PC-9 (cell line): ENCODE measurements around the gene SPATA2. TPM values are rescaled to one million over a fixed set of nuclear protein-coding genes. Genes with fewer than 3 reads are reported as not detected.

Experiments
- BruUV-seq: library from RNA; stranded (reverse); fragments of 400-500 nt; replicated peaks from 2 replicates; lab custom pipeline; 2021; lab: Mats Ljungman, UMichigan
- CTCF ChIA-PET: fragments of 300-600 bp; sonication (Branson Sonifier 250); formaldehyde crosslinking; loops from one replicate; lab custom pipeline; 2022; ENCODE audit warnings: antibody characterized with exemption; lab: Charles Lee
- POLR2A ChIA-PET: fragments of 300-600 bp; sonication (Branson Sonifier 250); formaldehyde crosslinking; loops from one replicate; lab custom pipeline; 2022; ENCODE audit warnings: antibody characterized with exemption; ENCODE audit not compliant: unreplicated experiment; lab: Charles Lee
- DNase-seq, 2 experiments: peaks; one replicate each; pipeline versions ENCODE4 v3.0.0 to v3.0.0-alpha.2; 2015 to 2022; ENCODE audit warnings: mixed read lengths in 1 of 2
- H2AFZ ChIP-seq: fragments of 200-600 bp; sonication (generic); 2 replicates; pipeline ENCODE4 v1.8.1; 2017; ENCODE audit warnings: antibody characterized with exemption
- H3F3A ChIP-seq: fragments of 200-600 bp; sonication (generic); 2 replicates; pipeline ENCODE4 v1.8.1; 2017; ENCODE audit warnings: antibody characterized with exemption, mild to moderate bottlenecking, low read depth; ENCODE audit not compliant: insufficient read depth
- H3K27ac ChIP-seq: fragments of 200-600 bp; sonication (generic); 2 replicates; pipeline ENCODE4 v1.6.1; 2016; ENCODE audit warnings: mixed run types
- H3K27me3 ChIP-seq: fragments of 200-600 bp; sonication (generic); 2 replicates; pipeline ENCODE4 v1.6.1; 2016; ENCODE audit warnings: low read depth, mixed run types; ENCODE audit not compliant: insufficient read depth
- H3K36me3 ChIP-seq: fragments of 200-600 bp; sonication (generic); 2 replicates; pipeline ENCODE4 v1.6.1; 2016; ENCODE audit warnings: low read depth, mixed run types
- H3K4me1 ChIP-seq: fragments of 200-600 bp; sonication (generic); replicated peaks from 2 replicates; pipeline ENCODE4 v1.6.1; 2016; ENCODE audit warnings: mixed run types; ENCODE audit not compliant: insufficient read depth
- H3K4me2 ChIP-seq: fragments of 200-600 bp; sonication (generic); 2 replicates; pipeline ENCODE4 v1.6.1; 2017; ENCODE audit warnings: mixed run types
- H3K4me3 ChIP-seq: fragments of 200-600 bp; sonication (generic); 2 replicates; pipeline ENCODE4 v1.6.1; 2016; ENCODE audit warnings: mixed run types
- H3K79me2 ChIP-seq: fragments of 200-600 bp; sonication (generic); 2 replicates; pipeline ENCODE4 v1.6.1; 2017; ENCODE audit warnings: low read depth, mixed run types
- H3K9me2 ChIP-seq: fragments of 200-600 bp; sonication (generic); 2 replicates; pipeline ENCODE4 v1.8.1; 2017; ENCODE audit warnings: mild to moderate bottlenecking; ENCODE audit not compliant: insufficient read depth
- H3K9me3 ChIP-seq: fragments of 200-600 bp; sonication (generic); 2 replicates; pipeline ENCODE4 v1.8.1; 2016; ENCODE audit warnings: low read depth; ENCODE audit not compliant: insufficient read depth
- H4K20me1 ChIP-seq: fragments of 200-600 bp; sonication (generic); 2 replicates; pipeline ENCODE4 v1.8.1; 2017; ENCODE audit not compliant: insufficient read depth
- EZH2 ChIP-seq: fragments of 200-600 bp; sonication (generic); IDR thresholded peaks from 2 replicates; pipeline ENCODE4 v1.8.0; 2017; ENCODE audit warnings: antibody characterized with exemption, low read depth
- intact Hi-C: fragments of 100-400 bp; cut with micrococcal nuclease; formaldehyde crosslinking; loops from one replicate; pipeline ENCODE4 v1.10.0; 2022; ENCODE audit not compliant: unreplicated experiment
- total RNA-seq: library from RNA; stranded (reverse); gene quantifications from 2 replicates; pipeline ENCODE4 v1.2.3, GENCODE V29; 2021
- TF ChIP-seq, protein P1 (sequence below): fragments of 200-600 bp; sonication (generic); conservative IDR thresholded peaks from 2 replicates; pipeline ENCODE4 v1.6.1; 2017; ENCODE audit warnings: mixed run types, antibody characterized with exemption, mild to moderate bottlenecking, moderate library complexity

Gene SPATA2
- total RNA-seq, 1 experiment from 2014 or later = 10.9 TPM

- H2AFZ ChIP-seq = no peak overlapping the region
- no peaks in the 10 kb centered on the region for H3K27me3 ChIP-seq
- no peaks in the 10 kb centered on the region for H3K9me3 ChIP-seq
- no peak overlapping the region for H3K27ac ChIP-seq
- peaks cover 21% of the 10 kb centered on the region for H3K4me1 ChIP-seq
- TF ChIP-seq, protein P1, sequence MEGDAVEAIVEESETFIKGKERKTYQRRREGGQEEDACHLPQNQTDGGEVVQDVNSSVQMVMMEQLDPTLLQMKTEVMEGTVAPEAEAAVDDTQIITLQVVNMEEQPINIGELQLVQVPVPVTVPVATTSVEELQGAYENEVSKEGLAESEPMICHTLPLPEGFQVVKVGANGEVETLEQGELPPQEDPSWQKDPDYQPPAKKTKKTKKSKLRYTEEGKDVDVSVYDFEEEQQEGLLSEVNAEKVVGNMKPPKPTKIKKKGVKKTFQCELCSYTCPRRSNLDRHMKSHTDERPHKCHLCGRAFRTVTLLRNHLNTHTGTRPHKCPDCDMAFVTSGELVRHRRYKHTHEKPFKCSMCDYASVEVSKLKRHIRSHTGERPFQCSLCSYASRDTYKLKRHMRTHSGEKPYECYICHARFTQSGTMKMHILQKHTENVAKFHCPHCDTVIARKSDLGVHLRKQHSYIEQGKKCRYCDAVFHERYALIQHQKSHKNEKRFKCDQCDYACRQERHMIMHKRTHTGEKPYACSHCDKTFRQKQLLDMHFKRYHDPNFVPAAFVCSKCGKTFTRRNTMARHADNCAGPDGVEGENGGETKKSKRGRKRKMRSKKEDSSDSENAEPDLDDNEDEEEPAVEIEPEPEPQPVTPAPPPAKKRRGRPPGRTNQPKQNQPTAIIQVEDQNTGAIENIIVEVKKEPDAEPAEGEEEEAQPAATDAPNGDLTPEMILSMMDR = no peak
- TF ChIP-seq EZH2 = no peak
- H4K20me1 ChIP-seq = no peaks in the 10 kb centered on the region
- BruUV-seq = no TSS peak
- intact Hi-C loops = no loop called here
- ChIA-PET CTCF (no interaction called here), POLR2A (no interaction called here)
- H3F3A ChIP-seq = peaks cover 30% of the 10 kb centered on the region; the same call in 1 of the 2 replicates
- H3K4me2 ChIP-seq = no peak overlapping the region
- DNase-seq = no peak
- peaks cover 12% of the 10 kb centered on the region for H3K36me3 ChIP-seq
- no peaks in the 10 kb centered on the region for H3K79me2 ChIP-seq
- no peak overlapping the region for H3K4me3 ChIP-seq
- no peaks in the 10 kb centered on the region for H3K9me2 ChIP-seq
Observed at GRCh38 chr20:49874696-49875095, 40.6 kb downstream of the SPATA2 start.

GRCh38 chr20:49872056-49872455 is 43.3 kb downstream of the SPATA2 start:
- H3K27me3 ChIP-seq = no peaks in the 10 kb centered on the region
- no TSS peak for BruUV-seq
- peak overlapping the region; percentile 24 for H3K4me2 ChIP-seq
- H3K9me3 ChIP-seq = no peaks in the 10 kb centered on the region
- H3K36me3 ChIP-seq = peaks cover 11% of the 10 kb centered on the region; the same call in 1 of the 2 replicates
- CTCF ChIA-PET = interaction anchor here (0.6 kb wide), 2 partner anchors 56 to 250 kb away, joined by 3 read pairs; no protein-coding TSS in a partner anchor
- no peaks in the 10 kb centered on the region for H3K9me2 ChIP-seq
- peak overlapping the region; percentile 48 for H3K27ac ChIP-seq
- TF ChIP-seq, protein P1 = no peak
- no peak for TF ChIP-seq EZH2
- H2AFZ ChIP-seq = no peak overlapping the region
- H3K79me2 ChIP-seq = no peaks in the 10 kb centered on the region
- peaks cover 30% of the 10 kb centered on the region; the same call in 1 of the 2 replicates for H3F3A ChIP-seq
- POLR2A ChIA-PET = no interaction called here
- intact Hi-C loops = no loop called here
- DNase-seq = peak in 1 of 2 experiments; percentile 72
- no peak overlapping the region for H3K4me3 ChIP-seq
- peaks cover 12% of the 10 kb centered on the region for H3K4me1 ChIP-seq
- H4K20me1 ChIP-seq = no peaks in the 10 kb centered on the region

DNA sequence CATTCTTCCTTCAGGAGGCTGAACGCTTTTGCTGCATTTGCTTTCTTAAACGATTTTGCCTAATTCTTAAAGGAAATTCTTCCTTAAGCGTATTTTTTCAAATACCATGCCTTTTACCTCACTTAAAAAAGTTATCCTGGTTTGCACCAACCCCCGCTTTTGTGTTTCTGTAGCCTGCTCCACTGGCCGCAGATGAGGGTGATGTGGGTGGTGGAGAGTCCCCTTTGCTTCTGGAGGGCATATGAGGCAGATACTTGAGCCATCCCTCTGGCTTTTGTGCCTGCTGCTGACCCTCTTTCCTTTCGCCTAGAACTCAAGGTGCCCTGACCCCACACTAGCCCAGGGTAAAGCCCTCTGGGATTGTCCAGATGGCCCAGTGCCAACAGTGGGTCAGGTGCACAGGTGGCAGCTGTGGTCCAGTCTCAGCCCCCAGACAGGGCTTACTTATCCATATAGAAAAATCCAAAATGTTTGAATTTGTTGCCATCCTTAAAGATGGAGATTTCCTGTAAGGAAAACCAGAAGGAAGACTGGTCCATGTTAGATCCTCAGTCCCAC is 43.9 kb downstream of the SPATA2 start:
- H3K79me2 ChIP-seq = no peaks in the 10 kb centered on the region
- peak overlapping the region; percentile 48 for H3K27ac ChIP-seq
- H3K36me3 ChIP-seq = peaks cover 12% of the 10 kb centered on the region; the same call in 1 of the 2 replicates
- TF ChIP-seq EZH2 = no peak
- TF ChIP-seq, protein P1 = no peak
- intact Hi-C loops = no loop called here
- H2AFZ ChIP-seq = no peak overlapping the region
- ChIA-PET CTCF (interaction anchor here (0.6 kb wide), 1 partner anchor 251 kb away, joined by 3 read pairs; no protein-coding TSS in a partner anchor), POLR2A (no interaction called here)
- no peak overlapping the region for H3K4me3 ChIP-seq
- no peaks in the 10 kb centered on the region for H4K20me1 ChIP-seq
- no peak for DNase-seq
- H3K9me3 ChIP-seq = no peaks in the 10 kb centered on the region
- no TSS peak for BruUV-seq
- no peaks in the 10 kb centered on the region for H3K9me2 ChIP-seq
- H3K27me3 ChIP-seq = no peaks in the 10 kb centered on the region
- peak overlapping the region; percentile 24 for H3K4me2 ChIP-seq
- peaks cover 12% of the 10 kb centered on the region for H3K4me1 ChIP-seq
- H3F3A ChIP-seq = peaks cover 30% of the 10 kb centered on the region; the same call in 1 of the 2 replicates
